ENCODE measurements around the gene GABBR1.

Gene GABBR1

GRCh38 chr6:29563435-29563965, 69.5 kb downstream of the GABBR1 start:
- Histone ChIP-seq H3K9me3 (ENCODE audit: severe bottlenecking) (no peaks in the 10 kb centered on the region), H3K36me3 (ENCODE audit: low read depth) (no peaks in the 10 kb centered on the region), H3K4me1 (ENCODE audit: insufficient read depth, poor library complexity, severe bottlenecking) (no peaks in the 10 kb centered on the region), H3K27ac (ENCODE audit: poor library complexity, severe bottlenecking) (no peak overlapping the region), H3K27me3 (ENCODE audit: insufficient read depth, poor library complexity, severe bottlenecking) (peaks cover 31% of the 10 kb centered on the region), H3K4me3 (ENCODE audit: severe bottlenecking) (no peak overlapping the region)
- TF ChIP-seq CTCF (IDR thresholded peaks at IDR 0.05; ENCODE audit: poor library complexity, severe bottlenecking), result no peak
- DNase-seq (ENCODE audit: low spot score) (no peak), ATAC-seq (ENCODE audit: low read depth) (no peak)

GRCh38 chr6:29561606-29562181, 71.3 kb downstream of the GABBR1 start:
- DNase-seq (ENCODE audit: low spot score) (no peak), ATAC-seq (ENCODE audit: low read depth) (no peak)
- H3K36me3 ChIP-seq (ENCODE audit: low read depth), result no peaks in the 10 kb centered on the region
- no peak overlapping the region for H3K4me3 ChIP-seq (ENCODE audit: severe bottlenecking)
- no peak for TF ChIP-seq CTCF (IDR thresholded peaks at IDR 0.05; ENCODE audit: poor library complexity, severe bottlenecking)
- no peak overlapping the region for H3K27ac ChIP-seq (ENCODE audit: poor library complexity, severe bottlenecking)
- H3K4me1 ChIP-seq (ENCODE audit: insufficient read depth, poor library complexity, severe bottlenecking), result no peaks in the 10 kb centered on the region
- H3K27me3 ChIP-seq (ENCODE audit: insufficient read depth, poor library complexity, severe bottlenecking), result peaks cover 36% of the 10 kb centered on the region
- no peaks in the 10 kb centered on the region for H3K9me3 ChIP-seq (ENCODE audit: severe bottlenecking)

GRCh38 chr6:29561091-29561490, 71.9 kb downstream of the GABBR1 start:
- no peak for TF ChIP-seq CTCF (IDR thresholded peaks at IDR 0.05; ENCODE audit: poor library complexity, severe bottlenecking)
- H3K36me3 ChIP-seq (ENCODE audit: low read depth), result no peaks in the 10 kb centered on the region
- peaks cover 42% of the 10 kb centered on the region for H3K27me3 ChIP-seq (ENCODE audit: insufficient read depth, poor library complexity, severe bottlenecking)
- H3K9me3 ChIP-seq (ENCODE audit: severe bottlenecking), result no peaks in the 10 kb centered on the region
- no peak for ATAC-seq (ENCODE audit: low read depth)
- no peak for DNase-seq (ENCODE audit: low spot score)
- H3K27ac ChIP-seq (ENCODE audit: poor library complexity, severe bottlenecking), result no peak overlapping the region
- no peaks in the 10 kb centered on the region for H3K4me1 ChIP-seq (ENCODE audit: insufficient read depth, poor library complexity, severe bottlenecking)
- no peak overlapping the region for H3K4me3 ChIP-seq (ENCODE audit: severe bottlenecking)

- Histone ChIP-seq H3K36me3 (ENCODE audit: low read depth) (no peaks in the 10 kb centered on the region), H3K4me1 (ENCODE audit: insufficient read depth, poor library complexity, severe bottlenecking) (no peaks in the 10 kb centered on the region), H3K27ac (ENCODE audit: poor library complexity, severe bottlenecking) (no peak within 1 kb of the TSS), H3K27me3 (ENCODE audit: insufficient read depth, poor library complexity, severe bottlenecking) (peaks cover 55% of the 10 kb centered on the region), H3K4me3 (ENCODE audit: severe bottlenecking) (no peak within 1 kb of the TSS), H3K9me3 (ENCODE audit: severe bottlenecking) (no peaks in the 10 kb centered on the region)
- TF ChIP-seq CTCF (IDR thresholded peaks at IDR 0.05; ENCODE audit: poor library complexity, severe bottlenecking), result no peak
- DNase-seq (ENCODE audit: low spot score), result no peak
- ATAC-seq (ENCODE audit: low read depth), result no peak
Measured at GRCh38 chr6:29559524-29560287, 73.3 kb downstream of the GABBR1 start, which contains the start of gene UBD. UBD (minus strand) TSS chr6:29559732; CDS start chr6:29559701, 31 bp downstream.
